HG02852 (cell line): ENCODE data around the gene COL25A1.
"Not testable (repeated sequence)": the region's sequence is repeated elsewhere in the genome, so short reads cannot be mapped to it uniquely, and the experiment has no call there.

Experiments used
- ATAC-seq: cut with Tn5 transposase; IDR thresholded peaks from one replicate; pipeline ENCODE4 v1.9.1; 2021; ENCODE audit warnings: mild to moderate bottlenecking, moderate library complexity; ENCODE audit not compliant: unreplicated experiment

The COL25A1 gene

GRCh38 chr4:109174224-109174953 lies 128.1 kb downstream of the COL25A1 start:
- ATAC-seq, result no peak

- ATAC-seq, result no peak
Measured at GRCh38 chr4:109172301-109172700, 130.2 kb downstream of the COL25A1 start.

- ATAC-seq, result no peak
Measured at GRCh38 chr4:109171070-109171469, 131.4 kb downstream of the COL25A1 start.

GRCh38 chr4:109169170-109169569 lies 133.3 kb downstream of the COL25A1 start:
- ATAC-seq, result no peak

GRCh38 chr4:109166586-109166985 lies 135.9 kb downstream of the COL25A1 start:
- no peak for ATAC-seq

GRCh38 chr4:109166126-109166525 lies 136.3 kb downstream of the COL25A1 start:
- ATAC-seq, result no peak

GRCh38 chr4:109164011-109164410 lies 138.4 kb downstream of the COL25A1 start:
- ATAC-seq, result no peak

- ATAC-seq, result no peak
Measured at GRCh38 chr4:109163493-109163892, 139.0 kb downstream of the COL25A1 start.

GRCh38 chr4:109162759-109163158 lies 139.7 kb downstream of the COL25A1 start:
- no peak for ATAC-seq

GRCh38 chr4:109160494-109160893 lies 142.0 kb downstream of the COL25A1 start:
- no peak for ATAC-seq

GRCh38 chr4:109157696-109158095 lies 144.8 kb downstream of the COL25A1 start:
- ATAC-seq, result no peak

- no peak for ATAC-seq
Measured at GRCh38 chr4:109157205-109157604, 145.3 kb downstream of the COL25A1 start.

- ATAC-seq, result no peak
Measured at GRCh38 chr4:109156356-109156755, 146.1 kb downstream of the COL25A1 start.

- ATAC-seq, result no peak
Measured at GRCh38 chr4:109155682-109156283, 146.7 kb downstream of the COL25A1 start.

- no peak for ATAC-seq
Measured at GRCh38 chr4:109155084-109155483, 147.4 kb downstream of the COL25A1 start.

- no peak for ATAC-seq
Measured at GRCh38 chr4:109154424-109154823, 148.0 kb downstream of the COL25A1 start.

- no peak for ATAC-seq
Measured at GRCh38 chr4:109149836-109150235, 152.6 kb downstream of the COL25A1 start.

GRCh38 chr4:109148577-109149075 lies 153.8 kb downstream of the COL25A1 start:
- no peak for ATAC-seq

- ATAC-seq, result no peak
Measured at GRCh38 chr4:109147135-109147534, 155.3 kb downstream of the COL25A1 start.

- ATAC-seq, result no peak
Measured at GRCh38 chr4:109146499-109146898, 156.0 kb downstream of the COL25A1 start.

GRCh38 chr4:109138125-109138524 lies 164.3 kb downstream of the COL25A1 start:
- not testable (repeated sequence) for ATAC-seq

- no peak for ATAC-seq
Measured at GRCh38 chr4:109134921-109135320, 167.5 kb downstream of the COL25A1 start.
